ENCODE results near the gene DCAF8. TPM values are rescaled to one million over a fixed set of nuclear protein-coding genes. Genes with fewer than 3 reads are reported as not detected.

Gene DCAF8
- total and polyA plus RNA-seq, 8 donors: 51.1 to 122 (median 86.0) TPM

DNA sequence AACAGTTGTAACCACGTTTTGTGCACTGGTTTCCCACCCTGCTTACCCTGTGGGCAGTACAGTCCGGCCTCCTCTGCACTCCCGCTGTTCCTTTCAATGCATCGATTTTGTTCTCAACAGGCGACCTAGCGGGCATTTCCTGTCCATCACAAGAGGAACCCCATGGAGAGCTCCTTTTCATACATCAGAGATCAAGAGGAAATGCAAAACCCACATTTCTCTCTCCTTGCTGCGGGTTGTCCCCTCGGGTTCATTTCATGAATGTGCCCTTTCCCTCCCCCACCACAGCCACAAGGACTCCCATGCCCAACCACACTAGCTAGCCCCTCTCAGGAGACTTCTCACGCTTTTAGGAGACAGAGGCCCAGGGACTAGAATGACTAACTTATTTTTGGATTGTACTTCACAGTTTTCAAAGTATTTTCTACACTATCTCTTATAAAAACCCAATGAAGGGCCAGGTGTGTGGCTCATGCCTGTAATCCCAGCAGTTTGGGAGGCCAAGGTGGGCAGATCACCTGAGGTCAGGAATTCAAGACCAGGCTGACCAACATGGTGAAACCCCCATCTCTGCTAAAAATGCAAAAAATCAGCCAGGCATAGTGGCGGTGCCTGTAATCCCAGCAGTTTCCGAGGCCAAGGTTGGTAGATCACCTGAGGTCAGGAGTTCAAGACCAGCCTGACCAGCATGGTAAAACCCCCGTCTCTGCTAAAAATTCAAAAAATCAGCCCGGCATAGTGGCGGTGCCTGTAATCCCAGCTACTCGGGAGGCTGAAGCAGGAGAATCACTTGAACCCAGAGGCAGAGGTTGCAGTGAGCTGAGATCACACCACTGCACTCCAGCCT, 92.6 kb downstream of the DCAF8 start:
- H3K4me3 ChIP-seq: no peak overlapping the region
- no peak overlapping the region for H3K27ac ChIP-seq
- no peaks in the 10 kb centered on the region for H3K4me1 ChIP-seq
- DNase-seq (no peak), FAIRE-seq (no peak), ATAC-seq (no peak)
- no peaks in the 10 kb centered on the region for H3K9me3 ChIP-seq
- 62 to 67% methylated on average over 15 of the region's 15 CpGs for WGBS, 2 donors
- intact Hi-C loops (cut with DNase I): no loop called here
- H3K27me3 ChIP-seq: no peaks in the 10 kb centered on the region
- H3K36me3 ChIP-seq: no peaks in the 10 kb centered on the region
- TF ChIP-seq, protein P1, sequence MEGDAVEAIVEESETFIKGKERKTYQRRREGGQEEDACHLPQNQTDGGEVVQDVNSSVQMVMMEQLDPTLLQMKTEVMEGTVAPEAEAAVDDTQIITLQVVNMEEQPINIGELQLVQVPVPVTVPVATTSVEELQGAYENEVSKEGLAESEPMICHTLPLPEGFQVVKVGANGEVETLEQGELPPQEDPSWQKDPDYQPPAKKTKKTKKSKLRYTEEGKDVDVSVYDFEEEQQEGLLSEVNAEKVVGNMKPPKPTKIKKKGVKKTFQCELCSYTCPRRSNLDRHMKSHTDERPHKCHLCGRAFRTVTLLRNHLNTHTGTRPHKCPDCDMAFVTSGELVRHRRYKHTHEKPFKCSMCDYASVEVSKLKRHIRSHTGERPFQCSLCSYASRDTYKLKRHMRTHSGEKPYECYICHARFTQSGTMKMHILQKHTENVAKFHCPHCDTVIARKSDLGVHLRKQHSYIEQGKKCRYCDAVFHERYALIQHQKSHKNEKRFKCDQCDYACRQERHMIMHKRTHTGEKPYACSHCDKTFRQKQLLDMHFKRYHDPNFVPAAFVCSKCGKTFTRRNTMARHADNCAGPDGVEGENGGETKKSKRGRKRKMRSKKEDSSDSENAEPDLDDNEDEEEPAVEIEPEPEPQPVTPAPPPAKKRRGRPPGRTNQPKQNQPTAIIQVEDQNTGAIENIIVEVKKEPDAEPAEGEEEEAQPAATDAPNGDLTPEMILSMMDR (IDR thresholded peaks at IDR 0.05): no peak

DNA sequence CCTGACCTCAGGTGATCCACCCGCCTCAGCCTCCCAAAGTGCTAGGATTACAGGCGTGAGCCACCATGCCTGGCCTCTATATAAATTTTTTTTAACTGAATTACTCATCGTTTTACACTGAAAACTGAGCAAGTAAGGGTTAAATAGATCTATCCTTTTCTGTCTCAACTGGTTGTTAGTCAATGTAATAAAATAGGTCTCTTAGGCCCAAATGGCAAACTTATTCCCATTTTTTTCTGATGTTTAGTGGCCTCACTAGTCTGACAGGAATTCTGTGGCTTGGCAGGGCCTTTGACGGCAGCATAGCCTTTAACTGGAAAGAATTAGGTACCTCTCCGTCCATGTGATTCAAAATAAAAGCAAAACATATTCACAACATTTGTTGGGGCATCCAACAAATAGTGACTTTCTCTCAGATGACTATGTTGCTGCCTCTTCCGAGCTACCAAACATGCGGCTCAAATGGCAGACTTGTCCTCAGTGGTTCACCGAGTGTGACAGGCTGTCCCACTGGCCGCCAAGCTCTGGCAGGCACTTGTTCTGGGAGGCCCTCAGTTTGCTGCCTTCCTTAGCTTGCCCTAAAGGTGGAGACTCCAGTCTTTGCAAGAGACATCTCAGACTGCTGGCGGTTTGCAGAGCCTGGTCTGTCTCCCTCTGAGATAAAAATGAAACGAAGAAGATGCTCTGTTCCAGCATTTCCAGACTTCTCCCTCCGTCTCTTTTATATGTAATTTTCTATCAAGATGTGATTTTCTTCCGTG, 93.6 kb downstream of the DCAF8 start:
- no peak overlapping the region for H3K4me3 ChIP-seq
- WGBS, 2 donors: 80 to 86% methylated on average over 13 of the region's 13 CpGs
- no peak for DNase-seq
- no peak for FAIRE-seq
- H3K4me1 ChIP-seq: no peaks in the 10 kb centered on the region
- no peak overlapping the region for H3K27ac ChIP-seq
- TF ChIP-seq, protein P1 (IDR thresholded peaks at IDR 0.05): no peak
- no peaks in the 10 kb centered on the region for H3K27me3 ChIP-seq
- H3K36me3 ChIP-seq: no peaks in the 10 kb centered on the region
- no peak for ATAC-seq
- intact Hi-C loops (cut with DNase I): no loop called here
- H3K9me3 ChIP-seq: no peaks in the 10 kb centered on the region

DNA sequence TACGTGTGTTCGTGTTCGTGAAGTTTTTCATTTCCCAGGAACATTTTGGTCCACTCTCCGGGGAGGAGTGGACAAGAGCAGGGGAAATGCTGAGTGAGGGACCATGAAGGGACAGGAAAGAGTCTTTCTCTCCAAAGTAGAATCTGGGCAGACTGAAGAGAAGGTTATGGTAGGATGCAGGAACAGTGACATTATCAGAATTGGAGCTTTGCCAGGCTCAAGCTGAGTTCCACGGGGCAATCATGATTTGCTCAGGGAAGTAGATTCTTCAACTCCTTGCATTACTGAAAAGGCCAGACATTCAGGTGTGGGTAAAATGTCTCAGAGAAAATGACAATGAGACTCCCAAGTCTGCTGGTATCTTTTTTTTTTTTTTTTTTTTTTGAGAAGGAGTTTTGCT, 94.3 kb downstream of the DCAF8 start:
- no peaks in the 10 kb centered on the region for H3K27me3 ChIP-seq
- FAIRE-seq (no peak), ATAC-seq (no peak), DNase-seq (no peak)
- no peak overlapping the region for H3K27ac ChIP-seq
- H3K9me3 ChIP-seq: no peaks in the 10 kb centered on the region
- H3K4me3 ChIP-seq: no peak overlapping the region
- TF ChIP-seq, protein P1 (IDR thresholded peaks at IDR 0.05): no peak
- no peaks in the 10 kb centered on the region for H3K4me1 ChIP-seq
- intact Hi-C loops (cut with DNase I): no loop called here
- no peaks in the 10 kb centered on the region for H3K36me3 ChIP-seq
- WGBS, 2 donors: 61 to 65% methylated on average over 5 of the region's 5 CpGs

DNA sequence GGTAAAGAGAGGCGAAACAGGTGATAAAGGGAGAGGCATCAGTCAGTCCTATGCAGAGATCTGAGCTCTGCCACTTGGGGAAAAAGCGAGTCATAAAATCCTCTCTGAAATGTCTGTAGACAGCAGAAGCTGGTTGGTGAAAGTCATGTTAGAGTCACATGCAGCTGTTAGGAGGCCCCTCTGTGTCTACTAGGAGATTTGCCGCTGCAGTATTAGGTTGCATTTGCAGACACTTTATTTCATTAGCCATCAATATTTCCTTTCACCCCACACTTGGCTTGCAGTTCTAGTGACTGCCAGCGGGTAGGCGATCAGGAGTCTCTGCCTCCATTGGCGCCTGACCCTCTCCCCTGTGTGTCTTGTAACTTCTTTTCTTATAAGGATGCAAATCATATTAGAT, 94.8 kb downstream of the DCAF8 start:
- Histone ChIP-seq H3K4me1 (no peaks in the 10 kb centered on the region), H3K27me3 (no peaks in the 10 kb centered on the region), H3K9me3 (no peaks in the 10 kb centered on the region), H3K27ac (no peak overlapping the region), H3K36me3 (no peaks in the 10 kb centered on the region), H3K4me3 (no peak overlapping the region)
- FAIRE-seq (no peak), ATAC-seq (no peak), DNase-seq (no peak)
- 91 to 92% methylated on average over 6 of the region's 6 CpGs for WGBS, 2 donors
- TF ChIP-seq, protein P1 (IDR thresholded peaks at IDR 0.05): no peak
- intact Hi-C loops (cut with DNase I): no loop called here

DNA sequence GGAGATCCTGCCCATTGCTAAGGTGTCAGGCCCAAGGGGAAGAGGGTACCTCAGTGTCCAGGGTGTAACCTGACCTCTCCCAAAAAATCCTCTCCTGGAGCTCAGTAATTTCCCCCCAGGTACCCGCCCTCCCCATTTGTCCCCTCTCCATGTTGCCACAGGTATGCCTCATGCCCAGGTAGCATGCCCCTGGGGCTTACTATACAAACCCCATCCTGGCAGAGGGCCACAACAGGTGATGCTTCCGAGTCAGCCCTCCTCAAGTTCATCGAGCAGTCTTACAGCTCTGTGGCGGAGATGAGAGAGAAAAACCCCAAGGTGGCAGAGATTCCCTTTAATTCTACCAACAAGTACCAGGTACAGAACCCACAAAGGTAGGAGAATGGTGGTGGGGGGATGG, 95.3 kb downstream of the DCAF8 start:
- FAIRE-seq: no peak
- Histone ChIP-seq H3K4me3 (no peak overlapping the region), H3K4me1 (no peaks in the 10 kb centered on the region), H3K36me3 (no peaks in the 10 kb centered on the region), H3K27ac (no peak overlapping the region), H3K9me3 (no peaks in the 10 kb centered on the region), H3K27me3 (no peaks in the 10 kb centered on the region)
- TF ChIP-seq, protein P1 (IDR thresholded peaks at IDR 0.05): no peak
- ATAC-seq: no peak
- intact Hi-C loops (cut with DNase I): no loop called here
- no peak for DNase-seq
- 73% methylated on average over 4 of the region's 4 CpGs for WGBS, 2 donors

All from pancreas (tissue), 10 donors.